ENCODE results near the gene TMEM53.

TMEM53 gene

DNA sequence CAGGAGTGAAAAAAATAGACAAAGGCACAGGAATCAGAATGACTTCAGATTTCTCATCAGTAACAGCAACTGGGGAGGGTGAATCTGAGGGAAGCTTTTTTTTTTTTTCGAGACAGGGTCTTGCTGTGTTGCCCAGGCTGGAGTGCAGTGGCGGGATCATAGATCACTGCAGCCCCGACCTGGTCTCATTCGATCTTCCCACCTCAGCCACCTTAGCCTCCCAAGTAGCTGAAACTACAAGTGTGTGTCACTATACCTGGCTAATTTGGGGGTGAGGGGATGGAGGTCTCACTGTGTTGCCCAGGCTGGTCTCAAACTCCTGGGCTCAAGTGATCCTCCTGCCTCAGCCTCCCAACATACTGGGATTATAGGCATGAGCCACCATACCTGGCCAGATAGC, 10.9 kb upstream of the TMEM53 start:
- ATAC-seq (ENCODE audit: low read depth) (no peak), DNase-seq (ENCODE audit: low spot score) (no peak)
- Histone ChIP-seq H3K27me3 (ENCODE audit: insufficient read depth, poor library complexity, severe bottlenecking) (no peaks in the 10 kb centered on the region), H3K36me3 (ENCODE audit: low read depth) (no peaks in the 10 kb centered on the region), H3K4me3 (ENCODE audit: severe bottlenecking) (no peak overlapping the region), H3K9me3 (ENCODE audit: severe bottlenecking) (no peaks in the 10 kb centered on the region), H3K27ac (ENCODE audit: poor library complexity, severe bottlenecking) (no peak overlapping the region), H3K4me1 (ENCODE audit: insufficient read depth, poor library complexity, severe bottlenecking) (no peaks in the 10 kb centered on the region)
- TF ChIP-seq, protein P1, sequence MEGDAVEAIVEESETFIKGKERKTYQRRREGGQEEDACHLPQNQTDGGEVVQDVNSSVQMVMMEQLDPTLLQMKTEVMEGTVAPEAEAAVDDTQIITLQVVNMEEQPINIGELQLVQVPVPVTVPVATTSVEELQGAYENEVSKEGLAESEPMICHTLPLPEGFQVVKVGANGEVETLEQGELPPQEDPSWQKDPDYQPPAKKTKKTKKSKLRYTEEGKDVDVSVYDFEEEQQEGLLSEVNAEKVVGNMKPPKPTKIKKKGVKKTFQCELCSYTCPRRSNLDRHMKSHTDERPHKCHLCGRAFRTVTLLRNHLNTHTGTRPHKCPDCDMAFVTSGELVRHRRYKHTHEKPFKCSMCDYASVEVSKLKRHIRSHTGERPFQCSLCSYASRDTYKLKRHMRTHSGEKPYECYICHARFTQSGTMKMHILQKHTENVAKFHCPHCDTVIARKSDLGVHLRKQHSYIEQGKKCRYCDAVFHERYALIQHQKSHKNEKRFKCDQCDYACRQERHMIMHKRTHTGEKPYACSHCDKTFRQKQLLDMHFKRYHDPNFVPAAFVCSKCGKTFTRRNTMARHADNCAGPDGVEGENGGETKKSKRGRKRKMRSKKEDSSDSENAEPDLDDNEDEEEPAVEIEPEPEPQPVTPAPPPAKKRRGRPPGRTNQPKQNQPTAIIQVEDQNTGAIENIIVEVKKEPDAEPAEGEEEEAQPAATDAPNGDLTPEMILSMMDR (IDR thresholded peaks at IDR 0.05; ENCODE audit: poor library complexity, severe bottlenecking) = no peak

DNA sequence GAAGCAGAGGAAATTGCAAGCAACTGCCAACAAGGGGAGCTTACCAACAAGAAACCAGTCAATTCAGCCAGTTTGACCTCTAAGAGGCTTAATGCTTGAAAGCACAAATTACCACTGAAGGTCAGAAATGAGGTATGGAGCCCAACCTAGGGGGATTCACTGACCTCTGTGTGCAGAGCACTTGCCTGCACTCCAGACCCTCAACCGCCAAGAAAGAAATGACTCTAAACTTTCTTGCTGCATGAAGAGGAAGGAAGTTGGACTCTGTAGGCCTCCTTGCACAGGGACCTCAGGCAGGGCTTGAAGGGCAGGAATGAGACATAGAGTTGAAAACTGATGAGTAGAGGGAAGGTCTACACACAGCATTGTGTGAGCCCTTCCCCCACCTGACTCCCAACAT, 10.2 kb upstream of the TMEM53 start:
- Histone ChIP-seq H3K27ac (ENCODE audit: poor library complexity, severe bottlenecking) (no peak overlapping the region), H3K4me1 (ENCODE audit: insufficient read depth, poor library complexity, severe bottlenecking) (no peaks in the 10 kb centered on the region), H3K27me3 (ENCODE audit: insufficient read depth, poor library complexity, severe bottlenecking) (no peaks in the 10 kb centered on the region), H3K4me3 (ENCODE audit: severe bottlenecking) (no peak overlapping the region), H3K36me3 (ENCODE audit: low read depth) (no peaks in the 10 kb centered on the region), H3K9me3 (ENCODE audit: severe bottlenecking) (no peaks in the 10 kb centered on the region)
- ATAC-seq (ENCODE audit: low read depth) (no peak), DNase-seq (ENCODE audit: low spot score) (no peak)
- TF ChIP-seq, protein P1 (IDR thresholded peaks at IDR 0.05; ENCODE audit: poor library complexity, severe bottlenecking) = no peak

DNA sequence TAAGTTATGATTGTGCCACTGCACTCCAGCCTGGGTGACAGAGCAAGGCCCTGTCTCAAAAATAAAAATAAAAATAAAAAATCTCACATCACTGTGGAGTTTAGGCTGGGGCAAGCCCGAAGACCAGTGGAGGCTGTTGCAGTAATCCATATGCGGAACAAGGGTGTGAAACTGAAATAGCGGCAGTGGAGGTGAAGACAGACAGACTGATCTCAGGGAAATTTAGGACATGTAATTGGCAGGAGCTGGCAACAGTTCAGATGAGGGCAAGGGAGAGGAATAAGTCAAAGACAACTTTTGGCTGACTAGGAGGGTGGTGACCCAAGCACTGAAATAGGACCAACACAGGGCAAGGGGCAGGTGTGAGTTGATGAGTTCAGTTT, 8.6 kb upstream of the TMEM53 start:
- no peak for ATAC-seq (ENCODE audit: low read depth)
- TF ChIP-seq, protein P1 (IDR thresholded peaks at IDR 0.05; ENCODE audit: poor library complexity, severe bottlenecking) = no peak
- H3K4me3 ChIP-seq (ENCODE audit: severe bottlenecking) = no peak overlapping the region
- H3K36me3 ChIP-seq (ENCODE audit: low read depth) = no peaks in the 10 kb centered on the region
- no peak for DNase-seq (ENCODE audit: low spot score)
- H3K27ac ChIP-seq (ENCODE audit: poor library complexity, severe bottlenecking) = no peak overlapping the region
- no peaks in the 10 kb centered on the region for H3K9me3 ChIP-seq (ENCODE audit: severe bottlenecking)
- no peaks in the 10 kb centered on the region for H3K4me1 ChIP-seq (ENCODE audit: insufficient read depth, poor library complexity, severe bottlenecking)
- no peaks in the 10 kb centered on the region for H3K27me3 ChIP-seq (ENCODE audit: insufficient read depth, poor library complexity, severe bottlenecking)

DNA sequence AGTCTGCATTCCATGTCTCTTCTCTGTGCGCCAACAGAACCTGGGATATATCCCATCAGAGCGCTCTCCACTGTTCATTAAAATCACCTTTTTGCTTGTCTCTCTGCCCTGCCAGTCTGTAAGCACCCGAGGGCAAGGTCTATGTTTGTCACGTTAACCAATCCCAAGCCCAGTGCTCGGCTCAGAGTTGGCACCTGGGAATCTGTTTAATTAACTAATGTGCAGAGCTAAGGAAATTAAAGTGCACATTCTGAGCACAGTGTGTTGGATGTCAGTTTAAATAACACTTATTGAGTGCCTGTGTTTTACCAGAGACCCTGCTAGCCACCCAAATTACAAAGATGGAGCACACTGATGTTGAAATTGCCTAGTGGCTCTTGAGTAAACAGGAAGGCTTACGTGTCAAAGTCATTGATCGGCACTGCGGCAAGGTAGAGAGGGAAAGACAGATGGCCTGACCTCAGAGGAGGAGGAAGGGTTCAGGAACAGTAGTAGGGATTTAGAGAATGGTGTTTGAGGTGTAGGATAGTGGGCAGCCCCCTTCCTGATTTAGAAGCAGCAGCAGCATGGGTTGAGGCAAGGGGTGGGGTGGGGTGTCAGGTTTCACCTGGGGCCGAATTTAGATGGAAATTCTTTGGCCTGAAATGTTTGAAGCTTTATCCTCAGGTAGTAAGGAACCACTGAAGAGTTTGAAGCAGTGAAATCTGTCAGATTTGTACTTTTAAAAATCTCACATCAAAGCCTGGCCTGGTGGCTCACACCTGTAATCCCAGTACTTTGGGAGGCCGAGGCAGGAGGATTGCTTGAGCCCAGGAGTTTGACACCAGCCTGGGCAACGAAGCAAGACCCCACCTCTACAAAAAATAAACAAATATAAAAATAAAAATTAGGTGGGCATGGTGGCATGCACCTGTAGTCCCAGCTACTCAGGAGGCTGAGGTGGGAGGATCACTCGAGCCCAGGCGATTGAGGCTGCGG, 7.9 kb upstream of the TMEM53 start:
- H3K27me3 ChIP-seq (ENCODE audit: insufficient read depth, poor library complexity, severe bottlenecking) = no peaks in the 10 kb centered on the region
- TF ChIP-seq, protein P1 (IDR thresholded peaks at IDR 0.05; ENCODE audit: poor library complexity, severe bottlenecking) = no peak
- ATAC-seq (ENCODE audit: low read depth) (no peak), DNase-seq (ENCODE audit: low spot score) (no peak)
- no peaks in the 10 kb centered on the region for H3K9me3 ChIP-seq (ENCODE audit: severe bottlenecking)
- H3K4me3 ChIP-seq (ENCODE audit: severe bottlenecking) = no peak overlapping the region
- no peaks in the 10 kb centered on the region for H3K36me3 ChIP-seq (ENCODE audit: low read depth)
- H3K27ac ChIP-seq (ENCODE audit: poor library complexity, severe bottlenecking) = no peak overlapping the region
- H3K4me1 ChIP-seq (ENCODE audit: insufficient read depth, poor library complexity, severe bottlenecking) = no peaks in the 10 kb centered on the region

DNA sequence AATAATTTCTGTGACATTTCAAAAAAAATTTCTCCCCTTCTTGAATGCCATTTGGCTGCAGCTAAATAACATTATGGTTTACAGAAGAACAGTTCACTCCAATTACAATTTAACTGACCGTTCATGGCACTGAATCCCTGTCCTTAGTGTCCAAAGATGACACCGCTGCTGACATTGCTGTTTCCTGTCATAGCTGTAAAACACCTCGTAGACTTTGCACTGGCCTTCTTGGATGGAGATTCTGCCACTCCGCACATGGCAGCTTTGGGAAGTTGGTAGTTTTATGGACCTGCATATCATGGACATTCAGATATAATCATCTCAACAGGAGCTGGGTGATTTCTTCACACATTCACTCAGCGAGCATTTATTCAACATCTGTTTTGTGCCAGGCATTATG, 5.2 kb upstream of the TMEM53 start:
- DNase-seq (ENCODE audit: low spot score) (no peak), ATAC-seq (ENCODE audit: low read depth) (no peak)
- H3K36me3 ChIP-seq (ENCODE audit: low read depth) = no peaks in the 10 kb centered on the region
- H3K9me3 ChIP-seq (ENCODE audit: severe bottlenecking) = no peaks in the 10 kb centered on the region
- no peak overlapping the region for H3K4me3 ChIP-seq (ENCODE audit: severe bottlenecking)
- no peaks in the 10 kb centered on the region for H3K27me3 ChIP-seq (ENCODE audit: insufficient read depth, poor library complexity, severe bottlenecking)
- no peak overlapping the region for H3K27ac ChIP-seq (ENCODE audit: poor library complexity, severe bottlenecking)
- peaks cover 17% of the 10 kb centered on the region for H3K4me1 ChIP-seq (ENCODE audit: insufficient read depth, poor library complexity, severe bottlenecking)
- TF ChIP-seq, protein P1 (IDR thresholded peaks at IDR 0.05; ENCODE audit: poor library complexity, severe bottlenecking) = no peak
